Measurements from ENCODE around the gene PRKD3.

DNA sequence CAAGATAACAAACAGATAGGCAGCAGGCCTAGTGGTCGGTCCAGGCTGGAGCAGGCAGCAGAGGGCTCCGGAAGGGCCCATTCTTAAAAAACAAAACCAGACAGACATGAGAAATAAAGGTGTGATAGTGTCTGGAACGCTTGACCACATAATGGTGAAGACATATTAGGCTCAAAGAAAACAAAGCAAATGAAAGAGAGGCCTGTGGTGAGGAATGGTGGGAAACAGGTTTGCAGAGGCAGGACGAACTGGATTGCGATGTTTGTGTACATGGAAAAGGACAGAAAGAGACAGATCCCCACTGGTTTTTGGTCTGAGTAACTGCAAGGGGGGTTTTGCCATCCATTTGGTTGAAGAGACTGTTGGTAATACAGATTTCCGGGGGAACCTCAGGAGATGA lies 39.7 kb upstream of the PRKD3 start:
- TF ChIP-seq, protein P1, sequence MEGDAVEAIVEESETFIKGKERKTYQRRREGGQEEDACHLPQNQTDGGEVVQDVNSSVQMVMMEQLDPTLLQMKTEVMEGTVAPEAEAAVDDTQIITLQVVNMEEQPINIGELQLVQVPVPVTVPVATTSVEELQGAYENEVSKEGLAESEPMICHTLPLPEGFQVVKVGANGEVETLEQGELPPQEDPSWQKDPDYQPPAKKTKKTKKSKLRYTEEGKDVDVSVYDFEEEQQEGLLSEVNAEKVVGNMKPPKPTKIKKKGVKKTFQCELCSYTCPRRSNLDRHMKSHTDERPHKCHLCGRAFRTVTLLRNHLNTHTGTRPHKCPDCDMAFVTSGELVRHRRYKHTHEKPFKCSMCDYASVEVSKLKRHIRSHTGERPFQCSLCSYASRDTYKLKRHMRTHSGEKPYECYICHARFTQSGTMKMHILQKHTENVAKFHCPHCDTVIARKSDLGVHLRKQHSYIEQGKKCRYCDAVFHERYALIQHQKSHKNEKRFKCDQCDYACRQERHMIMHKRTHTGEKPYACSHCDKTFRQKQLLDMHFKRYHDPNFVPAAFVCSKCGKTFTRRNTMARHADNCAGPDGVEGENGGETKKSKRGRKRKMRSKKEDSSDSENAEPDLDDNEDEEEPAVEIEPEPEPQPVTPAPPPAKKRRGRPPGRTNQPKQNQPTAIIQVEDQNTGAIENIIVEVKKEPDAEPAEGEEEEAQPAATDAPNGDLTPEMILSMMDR (conservative IDR thresholded peaks at IDR 0.05; ENCODE audit: low read depth, low read length): no peak
- TF ChIP-seq EZH2 (IDR thresholded peaks at IDR 0.05; ENCODE audit: low read length, unreplicated experiment) (no peak), EZH2phosphoT487 (IDR thresholded peaks at IDR 0.05; ENCODE audit: borderline replicate concordance, low read length) (no peak)
